ENCODE data around the gene NBPF3.
"Not testable (repeated sequence)": the region's sequence is repeated elsewhere in the genome, so short reads cannot be mapped to it uniquely, and the experiment has no call there.

Gene NBPF3

GRCh38 chr1:21439721-21440629 lies at the start of gene NBPF3:
NBPF3 (plus strand) TSS chr1:21440137; CDS start chr1:21445087, 4,950 bp downstream.
- DNase-seq (ENCODE audit: low read depth) = peak; percentile 79

- no peak for DNase-seq (ENCODE audit: low read depth)
Measured at GRCh38 chr1:21391497-21391896, 48.4 kb upstream of the NBPF3 start.

GRCh38 chr1:21392587-21393263 lies 47.2 kb upstream of the NBPF3 start:
- no peak for DNase-seq (ENCODE audit: low read depth)

- no peak for DNase-seq (ENCODE audit: low read depth)
Measured at GRCh38 chr1:21396516-21396915, 43.4 kb upstream of the NBPF3 start.

- DNase-seq (ENCODE audit: low read depth) = no peak
Measured at GRCh38 chr1:21397813-21398188, 42.1 kb upstream of the NBPF3 start.

- DNase-seq (ENCODE audit: low read depth) = not testable (repeated sequence)
Measured at GRCh38 chr1:21401726-21402346, 38.1 kb upstream of the NBPF3 start.

- DNase-seq (ENCODE audit: low read depth) = no peak
Measured at GRCh38 chr1:21406659-21407058, 33.3 kb upstream of the NBPF3 start.

GRCh38 chr1:21409897-21410296 lies 30.0 kb upstream of the NBPF3 start:
- not testable (repeated sequence) for DNase-seq (ENCODE audit: low read depth)

GRCh38 chr1:21414015-21414414 lies 25.9 kb upstream of the NBPF3 start:
- no peak for DNase-seq (ENCODE audit: low read depth)

GRCh38 chr1:21420378-21420777 lies 19.6 kb upstream of the NBPF3 start:
- DNase-seq (ENCODE audit: low read depth) = not testable (repeated sequence)

- not testable (repeated sequence) for DNase-seq (ENCODE audit: low read depth)
Measured at GRCh38 chr1:21421307-21421706, 18.6 kb upstream of the NBPF3 start.

GRCh38 chr1:21427798-21428480 lies 12.0 kb upstream of the NBPF3 start:
- not testable (repeated sequence) for DNase-seq (ENCODE audit: low read depth)

- not testable (repeated sequence) for DNase-seq (ENCODE audit: low read depth)
Measured at GRCh38 chr1:21428481-21429073, 11.4 kb upstream of the NBPF3 start.

GRCh38 chr1:21429210-21429609 lies 10.7 kb upstream of the NBPF3 start:
- not testable (repeated sequence) for DNase-seq (ENCODE audit: low read depth)

- DNase-seq (ENCODE audit: low read depth) = not testable (repeated sequence)
Measured at GRCh38 chr1:21430875-21431274, 9.1 kb upstream of the NBPF3 start.

- no peak for DNase-seq (ENCODE audit: low read depth)
Measured at GRCh38 chr1:21434394-21434793, 5.5 kb upstream of the NBPF3 start.

GRCh38 chr1:21435646-21436487 lies 4.1 kb upstream of the NBPF3 start:
- no peak for DNase-seq (ENCODE audit: low read depth)

GRCh38 chr1:21436488-21437340 lies 3.2 kb upstream of the NBPF3 start:
- no peak for DNase-seq (ENCODE audit: low read depth)

GRCh38 chr1:21437341-21437640 lies 2.6 kb upstream of the NBPF3 start:
- DNase-seq (ENCODE audit: low read depth) = no peak
